Stimulated activated CD8-positive, alpha-beta memory T cell treated with anti-CD3 and anti-CD28 coated beads, Interleukin-15, amount 100 ng/mL, for 4 hours (primary cell): Measurements from ENCODE around the gene GRK1.

Experiments used
- DNase-seq, 2 donors: peaks; one replicate each; pipeline ENCODE4 v3.0.0-alpha.2; 2020; ENCODE audit warnings: low read depth in 2 of 2

Gene GRK1

GRCh38 chr13:113729187-113730019, 62.4 kb downstream of the GRK1 start:
- DNase-seq: no peak

DNA sequence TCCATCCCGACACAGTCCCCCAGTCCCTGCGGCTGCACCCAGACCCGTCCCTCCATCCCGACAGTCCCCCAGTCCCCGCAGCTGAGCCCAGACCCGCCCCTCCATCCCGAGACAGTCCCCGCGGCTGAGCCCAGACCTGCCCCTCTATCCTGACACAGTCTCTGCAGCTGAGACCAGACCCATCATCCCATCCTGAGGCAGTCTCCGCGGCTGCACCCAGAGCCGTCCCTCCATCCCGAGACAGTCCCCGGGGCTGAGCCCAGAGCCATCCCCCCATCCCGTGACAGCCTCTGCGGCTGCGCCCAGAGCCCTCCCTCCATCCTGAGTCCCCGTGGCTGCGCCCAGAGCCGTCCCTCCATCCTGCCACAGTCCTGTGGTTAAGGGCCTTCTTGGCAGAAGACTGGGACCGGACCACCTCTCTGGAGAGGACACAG, 63.3 kb downstream of the GRK1 start:
- DNase-seq: no peak

DNA sequence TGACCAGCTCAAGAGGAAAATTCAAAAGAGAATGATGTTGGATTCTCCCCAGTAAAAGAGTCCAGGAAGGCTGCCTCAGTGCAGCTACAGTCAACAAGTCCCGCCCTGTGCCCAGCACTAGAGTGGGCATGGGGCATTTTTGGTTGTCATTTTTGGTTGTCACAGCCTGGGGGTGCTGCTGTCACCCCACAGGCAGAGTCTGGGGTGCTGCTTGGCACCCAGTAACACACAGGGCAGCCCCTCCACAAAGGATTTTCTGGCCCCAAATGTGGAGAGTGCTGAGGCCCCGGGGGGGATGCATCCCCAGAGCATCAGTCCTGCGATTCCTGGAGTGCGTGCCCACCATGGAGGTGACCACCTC, 63.8 kb downstream of the GRK1 start:
- DNase-seq: no peak

DNA sequence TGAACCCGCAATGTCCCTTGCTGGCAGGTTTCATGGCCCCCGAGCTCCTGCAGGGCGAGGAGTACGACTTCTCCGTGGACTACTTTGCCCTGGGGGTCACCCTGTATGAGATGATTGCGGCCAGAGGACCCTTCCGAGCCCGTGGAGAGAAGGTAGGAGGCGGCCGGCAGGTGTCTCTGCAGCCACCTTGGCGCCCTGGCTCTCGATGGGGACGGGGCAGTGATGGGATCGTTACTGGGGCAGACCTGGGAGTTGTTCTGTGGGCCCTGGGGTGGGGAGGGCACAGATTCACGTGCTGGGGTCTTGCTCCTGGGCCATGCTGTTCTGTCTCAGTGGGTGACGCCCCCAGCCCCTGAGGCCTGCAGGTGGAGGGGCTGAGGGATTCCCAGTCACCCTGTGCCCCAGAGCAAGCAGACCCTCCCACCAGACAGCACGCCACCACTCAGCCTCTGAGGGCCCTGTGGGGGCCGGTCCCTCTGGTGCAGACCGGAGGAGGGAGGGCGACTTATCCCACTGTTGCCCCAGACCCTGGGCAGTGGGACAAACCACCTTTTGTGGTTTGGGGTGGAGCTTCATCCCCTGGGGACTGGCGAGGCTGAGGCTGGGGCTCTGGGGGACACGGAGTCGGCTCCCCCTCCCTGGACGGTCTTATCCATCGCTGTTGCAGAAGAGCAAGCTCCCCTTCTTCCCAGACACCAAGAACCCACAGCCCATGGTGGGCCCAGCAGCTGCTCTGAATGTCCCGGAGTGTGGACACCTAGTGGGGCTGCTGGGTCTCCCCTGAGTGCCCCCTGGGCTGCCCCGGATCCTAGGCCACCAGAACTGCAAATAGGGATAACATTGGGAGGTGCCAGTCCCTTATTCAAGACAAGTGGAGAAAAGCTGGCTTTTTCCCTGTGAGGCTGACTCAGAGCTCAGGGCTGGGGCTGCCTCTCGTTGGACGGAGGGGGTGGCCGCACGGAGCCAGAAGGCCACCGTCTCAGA, 64.5 kb downstream of the GRK1 start:
- no peak for DNase-seq

DNA sequence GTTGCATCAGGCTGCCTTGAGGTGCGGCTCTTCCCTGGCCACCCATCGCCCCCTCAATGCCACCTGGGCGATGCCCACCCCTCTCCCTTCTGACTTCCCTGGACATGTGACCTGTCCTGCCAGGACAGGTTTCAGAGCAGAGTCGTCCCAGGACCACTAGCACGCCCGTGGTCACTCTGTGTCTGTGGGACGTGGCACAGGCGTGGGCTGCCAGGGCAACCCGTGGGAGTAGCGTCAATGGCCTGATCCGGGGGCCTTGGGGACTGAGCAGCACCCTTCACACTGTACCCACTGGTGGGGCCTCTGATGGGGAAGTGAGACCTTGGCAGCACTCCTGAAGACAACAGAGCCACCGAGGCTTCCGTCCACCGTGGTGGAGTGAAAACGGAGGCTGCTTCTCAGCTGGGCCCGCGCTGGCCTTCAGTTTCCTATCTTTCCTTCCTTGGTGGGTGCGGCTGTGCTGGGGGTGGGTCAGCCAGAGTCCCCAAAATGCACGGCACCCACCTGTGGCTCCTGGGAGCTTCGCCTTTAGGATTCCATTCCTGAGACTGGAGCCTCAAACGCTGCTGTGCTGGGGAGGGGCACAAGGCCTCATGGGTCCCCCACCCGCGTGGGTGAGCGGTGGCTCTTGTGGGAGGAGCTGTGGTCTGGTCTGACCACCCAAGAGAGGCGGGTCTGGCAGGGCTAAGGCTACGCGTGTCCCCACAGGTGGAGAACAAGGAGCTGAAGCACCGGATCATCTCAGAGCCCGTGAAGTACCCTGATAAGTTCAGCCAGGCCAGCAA, 65.3 kb downstream of the GRK1 start:
- no peak for DNase-seq

DNA sequence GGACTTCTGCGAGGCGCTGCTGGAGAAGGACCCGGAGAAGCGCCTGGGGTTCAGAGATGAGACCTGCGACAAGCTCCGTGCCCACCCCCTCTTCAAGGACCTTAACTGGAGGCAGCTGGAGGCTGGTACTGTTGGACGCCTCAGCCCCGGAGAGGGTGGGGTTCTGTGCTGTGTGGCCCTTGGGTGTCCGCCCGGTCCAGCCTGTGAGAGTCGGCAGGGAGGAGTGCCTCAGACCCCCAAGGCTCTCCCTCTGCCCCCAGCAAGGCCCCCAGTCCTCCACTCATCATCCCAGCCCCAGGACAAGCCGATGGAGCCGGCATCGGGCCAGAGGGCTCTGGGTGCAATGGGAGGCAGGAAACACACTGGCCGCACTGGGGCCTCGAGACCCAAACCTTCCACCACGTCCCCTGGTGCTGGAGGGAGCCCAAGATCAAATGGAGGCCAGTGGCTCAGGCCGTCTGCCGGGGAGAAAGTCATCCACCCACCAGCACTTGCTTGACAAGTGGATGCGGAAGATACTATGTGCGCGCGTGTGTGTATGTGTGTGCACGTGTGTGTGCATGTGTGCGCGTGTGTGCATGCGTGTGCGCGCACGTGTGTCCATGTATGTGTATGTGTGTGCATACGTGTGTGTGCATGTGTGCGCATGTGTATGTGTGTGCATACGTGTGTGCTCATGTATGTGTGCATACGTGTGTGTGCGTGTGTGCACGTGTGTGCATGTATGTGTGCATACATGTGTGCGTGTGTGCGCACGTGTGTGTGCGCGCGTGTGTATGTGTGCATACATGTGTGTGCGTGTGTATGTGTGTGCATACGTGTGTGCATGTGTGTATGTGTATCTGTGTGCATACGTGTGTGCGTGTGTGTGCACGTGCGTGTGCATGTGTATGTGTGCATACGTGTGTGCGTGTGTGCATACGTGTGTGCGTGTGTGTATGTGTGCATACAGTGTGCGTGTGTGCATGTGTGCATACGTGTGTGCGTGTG, 66.2 kb downstream of the GRK1 start:
- DNase-seq: no peak

- no peak for DNase-seq
Observed at GRCh38 chr13:113734099-113734825, 67.2 kb downstream of the GRK1 start.

DNA sequence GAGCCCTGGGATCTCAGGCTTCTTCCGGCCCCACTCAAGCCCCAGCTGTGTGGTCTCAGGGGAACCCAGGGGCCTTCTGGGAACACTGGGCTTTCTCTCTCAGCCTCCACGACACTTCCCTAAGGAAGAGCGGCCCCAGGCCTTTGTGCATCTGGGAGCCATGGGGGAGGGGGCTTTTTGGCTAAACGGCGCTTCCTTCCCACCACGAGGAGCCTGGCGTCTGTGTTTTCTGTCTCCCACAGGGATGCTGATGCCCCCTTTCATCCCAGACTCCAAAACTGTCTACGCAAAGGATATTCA, 67.8 kb downstream of the GRK1 start:
- DNase-seq: no peak

- DNase-seq: no peak
Observed at GRCh38 chr13:113735194-113735593, 68.2 kb downstream of the GRK1 start.

GRCh38 chr13:113735750-113736149, 68.7 kb downstream of the GRK1 start:
- no peak for DNase-seq

- no peak for DNase-seq
Observed at GRCh38 chr13:113736258-113736731, 69.3 kb downstream of the GRK1 start.

DNA sequence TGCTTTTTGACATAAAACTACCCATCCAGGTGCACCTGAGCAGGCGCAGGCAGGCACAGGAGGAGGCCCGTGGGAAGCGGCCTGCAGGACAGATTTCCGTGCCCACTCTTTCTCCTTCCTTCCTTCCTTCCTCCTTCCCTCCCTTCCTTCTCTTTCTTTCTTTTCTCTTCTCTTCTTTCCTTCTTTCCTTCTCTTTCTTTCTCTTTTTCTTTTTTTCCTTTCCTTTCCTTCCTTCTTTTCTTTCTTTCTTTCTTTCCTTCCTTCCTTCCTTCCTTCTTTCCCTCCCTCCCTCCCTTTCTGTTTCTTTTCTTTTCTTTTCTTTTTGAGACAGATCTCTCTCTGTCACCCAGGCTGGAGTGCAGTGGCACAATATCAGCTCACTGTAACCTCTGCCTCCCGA, 70.8 kb downstream of the GRK1 start:
- no peak for DNase-seq

DNA sequence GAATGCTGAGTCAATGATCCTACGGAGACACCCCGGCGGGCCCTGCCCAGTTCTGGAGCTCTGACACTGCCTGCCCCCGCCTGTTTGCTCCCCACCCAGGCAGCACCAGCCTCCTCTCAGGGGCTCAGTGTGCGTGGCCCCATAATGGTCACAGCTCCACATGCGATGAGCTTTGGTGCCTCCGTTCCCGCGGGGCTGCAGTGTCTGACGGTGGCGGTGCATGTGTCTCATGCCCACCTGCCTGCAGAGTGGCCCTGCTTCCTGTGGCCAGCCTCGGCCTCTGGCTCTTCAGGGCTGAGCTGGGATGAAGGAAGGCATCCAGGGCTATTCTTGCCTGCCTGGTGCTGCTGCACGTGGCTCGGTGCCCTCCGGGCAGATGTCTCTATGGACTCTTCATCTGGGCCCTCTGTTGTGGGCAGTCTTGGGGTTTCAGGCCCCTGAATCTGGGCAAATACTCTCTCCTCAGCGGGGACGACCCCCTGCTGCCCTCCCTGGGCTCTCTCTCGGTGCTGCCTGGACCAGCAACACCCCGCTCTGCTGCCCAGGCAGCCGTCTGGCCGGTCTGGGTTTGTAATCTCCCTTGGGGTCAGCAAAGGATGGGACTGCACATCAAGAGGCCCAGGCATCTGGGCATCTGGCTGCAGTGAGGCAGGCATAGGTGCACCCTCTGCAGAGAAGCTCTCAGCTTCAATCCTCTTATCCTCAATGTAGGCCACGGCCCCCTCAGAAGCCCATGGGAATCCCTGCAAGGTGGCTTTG, 72.7 kb downstream of the GRK1 start:
- no peak for DNase-seq

- DNase-seq: no peak
Observed at GRCh38 chr13:113740286-113740556, 73.2 kb downstream of the GRK1 start.

DNA sequence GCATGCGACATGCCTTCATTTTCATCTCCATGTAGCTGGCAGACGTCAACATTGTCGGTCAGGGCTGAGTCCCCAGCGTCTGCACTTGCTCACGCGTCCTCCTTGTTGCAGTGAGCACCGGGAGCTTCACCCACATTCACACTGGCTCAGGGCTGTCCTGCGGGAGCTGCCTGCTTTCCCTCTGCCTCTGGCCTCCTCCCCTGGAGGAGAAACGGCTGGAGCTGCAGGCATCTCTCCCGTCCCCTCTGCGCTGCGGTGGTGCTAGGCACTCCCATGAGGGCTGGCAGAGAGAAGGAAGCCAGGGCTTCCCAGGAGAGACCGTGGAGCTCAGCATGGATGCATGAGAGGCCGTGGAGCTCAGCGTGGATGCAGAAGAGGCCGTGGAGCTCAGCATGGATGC, 73.6 kb downstream of the GRK1 start:
- DNase-seq: no peak

DNA sequence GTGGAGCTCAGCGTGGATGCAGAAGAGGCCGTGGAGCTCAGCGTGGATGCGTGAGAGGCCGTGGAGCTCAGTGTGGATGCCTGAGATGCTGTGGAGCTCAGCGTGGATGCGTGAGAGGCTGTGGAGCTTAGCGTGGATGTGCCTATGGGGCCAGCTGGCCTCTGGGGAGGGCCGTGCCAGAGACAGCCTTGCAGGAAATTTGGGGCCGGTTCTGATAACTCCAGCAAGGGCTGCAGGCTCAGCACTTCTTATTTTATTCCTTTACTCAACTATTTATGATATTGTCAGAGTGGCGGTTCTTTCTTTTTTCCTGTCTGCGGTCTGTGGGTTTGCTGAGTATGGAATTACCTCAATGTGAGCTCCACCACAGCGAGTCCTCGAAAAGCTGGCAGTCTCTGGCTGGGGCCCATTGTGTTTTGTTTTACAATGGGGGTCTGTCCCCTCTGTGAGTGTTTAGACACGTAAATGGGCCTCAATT, 74.2 kb downstream of the GRK1 start:
- DNase-seq: no peak

DNA sequence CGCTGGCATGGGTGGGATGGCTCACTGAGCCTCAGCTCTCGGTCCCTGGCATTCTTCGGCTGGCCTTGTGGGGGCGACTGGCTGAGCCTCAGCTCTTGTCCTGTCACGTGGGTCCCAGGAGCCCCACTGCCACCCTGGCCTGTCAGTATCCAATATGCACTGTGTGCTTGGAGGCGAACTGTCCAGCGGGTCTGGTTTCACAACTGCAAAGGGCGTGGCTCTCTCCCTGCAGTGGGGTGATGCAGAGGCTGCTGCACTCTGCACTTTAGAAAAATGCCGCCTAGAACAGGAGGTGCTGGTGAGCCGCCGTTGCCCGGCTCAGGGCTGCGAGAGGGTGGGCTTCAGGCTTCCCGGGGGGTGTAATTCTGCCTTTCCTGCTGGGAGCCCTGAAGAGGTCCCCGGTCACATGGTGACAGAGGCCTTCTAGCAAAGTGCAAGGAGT, 75.0 kb downstream of the GRK1 start:
- no peak for DNase-seq

DNA sequence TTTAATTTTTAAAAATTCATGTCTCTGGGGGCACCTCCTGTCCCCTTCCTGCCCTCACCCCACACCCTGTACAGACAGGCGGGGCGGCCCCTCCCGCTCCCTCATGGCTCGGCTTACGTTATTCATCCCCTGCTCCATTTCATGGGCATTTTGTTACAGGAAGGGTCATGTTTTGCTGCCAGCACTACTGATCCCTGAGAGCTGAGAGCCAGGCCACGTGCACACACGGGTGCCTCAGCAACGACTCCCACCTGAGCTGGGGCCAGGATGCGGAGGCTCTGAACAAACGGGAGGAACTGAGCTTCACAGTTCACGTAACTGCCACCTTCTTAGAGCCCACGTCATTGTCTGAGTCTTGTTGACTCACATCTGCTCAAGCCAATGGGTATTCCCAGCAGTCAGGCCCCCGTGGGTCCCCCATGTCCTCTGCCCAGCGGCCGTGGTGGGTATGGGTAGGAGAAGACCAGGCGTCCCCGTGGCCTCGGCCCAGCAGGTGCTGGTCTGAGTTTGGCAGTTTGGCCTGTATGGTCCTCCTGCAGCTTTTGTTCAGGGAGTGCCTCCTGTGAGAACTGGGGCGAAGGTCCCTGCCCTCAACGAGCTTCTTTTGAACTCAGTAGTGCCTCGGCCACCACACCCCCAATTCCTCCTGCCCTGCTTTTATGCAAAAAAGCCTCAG, 75.6 kb downstream of the GRK1 start:
- no peak for DNase-seq
